Islet precursor cell (in vitro differentiated cells): Measurements from ENCODE around the gene PPP1R13B.
"Not testable (repeated sequence)": the region's sequence is repeated elsewhere in the genome, so short reads cannot be mapped to it uniquely, and the experiment has no call there.

Source experiments
- DNase-seq: peaks from one replicate; pipeline ENCODE4 v3.0.0-alpha.2; 2018

The PPP1R13B gene

DNA sequence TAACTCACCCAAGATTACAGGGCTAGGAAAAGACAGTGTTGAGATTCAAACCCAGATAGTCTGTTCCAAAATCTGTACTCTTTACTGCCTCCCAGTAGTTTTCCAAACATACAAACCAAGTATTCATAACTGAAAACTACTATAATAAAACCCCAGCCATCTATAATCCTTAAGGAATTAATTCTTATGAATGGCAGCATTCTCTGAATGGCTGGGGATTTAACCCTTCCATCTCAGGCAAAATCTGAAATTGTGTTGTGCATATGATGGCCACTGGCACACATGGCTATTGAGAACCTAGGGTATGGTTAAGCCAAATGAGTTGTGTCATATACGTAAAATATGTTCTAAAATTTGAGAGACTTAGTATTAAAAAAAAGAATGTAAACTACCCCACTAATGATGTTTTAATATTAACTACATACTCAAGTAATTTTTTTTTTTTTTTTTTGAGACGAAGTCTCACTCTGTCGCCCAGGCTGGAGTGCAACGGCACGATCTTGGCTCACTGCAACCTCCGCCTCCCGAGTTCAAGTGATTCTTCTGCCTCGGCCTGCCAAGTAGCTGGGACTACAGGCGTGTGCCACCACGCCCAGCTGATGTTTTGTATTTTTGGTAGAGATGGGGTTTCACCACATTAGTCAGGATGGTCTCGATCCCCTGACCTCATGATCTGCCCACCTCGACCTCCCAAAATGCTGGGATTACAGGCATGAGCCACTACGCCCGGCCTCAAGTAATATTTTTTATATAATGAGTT is 16.7 kb downstream of the PPP1R13B start:
- no peak for DNase-seq

DNA sequence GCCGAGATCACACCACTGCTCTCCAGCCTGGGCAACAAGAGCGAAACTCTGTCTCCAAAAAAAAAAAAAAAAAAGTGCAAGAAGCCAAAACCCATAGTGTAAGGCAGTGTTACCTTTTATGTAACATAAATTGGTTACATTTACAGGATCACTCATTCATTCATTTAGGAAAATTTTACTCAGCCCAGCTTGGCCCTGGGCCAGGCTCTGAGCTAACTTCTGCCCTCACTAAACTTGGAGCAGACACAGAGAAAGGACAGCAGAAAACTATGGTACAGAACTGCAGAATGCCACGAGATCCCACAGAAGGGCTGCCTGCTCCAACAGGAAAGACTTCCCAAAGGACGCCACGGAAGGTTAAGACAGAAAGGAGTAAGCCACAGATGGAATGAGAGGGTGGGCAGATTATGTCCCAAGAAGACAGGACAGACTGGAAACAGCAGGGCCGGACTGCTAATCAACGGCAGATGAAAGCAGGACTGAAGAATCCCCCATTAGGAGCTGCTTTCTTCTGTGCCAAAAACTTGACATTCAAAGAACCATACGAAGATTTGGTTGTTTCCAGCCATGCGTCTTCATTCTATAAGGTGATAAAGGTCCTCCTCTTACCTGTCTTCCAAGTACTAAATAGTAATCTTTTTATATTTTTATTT is 18.9 kb downstream of the PPP1R13B start:
- DNase-seq, result no peak

GRCh38 chr14:103825101-103825500 is 22.3 kb downstream of the PPP1R13B start:
- DNase-seq, result no peak

DNA sequence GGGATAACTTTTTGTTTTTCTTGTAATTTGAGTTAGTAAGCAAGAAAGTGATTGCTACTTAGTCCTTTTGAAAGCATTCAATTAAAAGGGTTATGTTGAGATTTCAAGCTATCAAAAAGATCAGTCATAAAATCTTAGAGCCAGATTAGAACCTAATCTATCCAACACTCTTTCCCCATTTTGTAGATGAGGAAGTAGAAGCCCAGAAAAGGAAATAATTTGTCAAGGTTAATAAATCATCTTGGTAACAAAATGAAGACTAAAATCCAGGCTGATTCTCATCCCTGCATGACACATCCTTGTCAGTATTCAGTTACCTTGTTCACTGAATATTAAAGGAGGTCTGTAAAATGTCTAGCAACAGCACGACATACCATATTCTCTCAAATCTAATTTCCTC is 26.5 kb downstream of the PPP1R13B start:
- no peak for DNase-seq

- DNase-seq, result no peak
Measured at GRCh38 chr14:103820382-103820781, 27.0 kb downstream of the PPP1R13B start.

DNA sequence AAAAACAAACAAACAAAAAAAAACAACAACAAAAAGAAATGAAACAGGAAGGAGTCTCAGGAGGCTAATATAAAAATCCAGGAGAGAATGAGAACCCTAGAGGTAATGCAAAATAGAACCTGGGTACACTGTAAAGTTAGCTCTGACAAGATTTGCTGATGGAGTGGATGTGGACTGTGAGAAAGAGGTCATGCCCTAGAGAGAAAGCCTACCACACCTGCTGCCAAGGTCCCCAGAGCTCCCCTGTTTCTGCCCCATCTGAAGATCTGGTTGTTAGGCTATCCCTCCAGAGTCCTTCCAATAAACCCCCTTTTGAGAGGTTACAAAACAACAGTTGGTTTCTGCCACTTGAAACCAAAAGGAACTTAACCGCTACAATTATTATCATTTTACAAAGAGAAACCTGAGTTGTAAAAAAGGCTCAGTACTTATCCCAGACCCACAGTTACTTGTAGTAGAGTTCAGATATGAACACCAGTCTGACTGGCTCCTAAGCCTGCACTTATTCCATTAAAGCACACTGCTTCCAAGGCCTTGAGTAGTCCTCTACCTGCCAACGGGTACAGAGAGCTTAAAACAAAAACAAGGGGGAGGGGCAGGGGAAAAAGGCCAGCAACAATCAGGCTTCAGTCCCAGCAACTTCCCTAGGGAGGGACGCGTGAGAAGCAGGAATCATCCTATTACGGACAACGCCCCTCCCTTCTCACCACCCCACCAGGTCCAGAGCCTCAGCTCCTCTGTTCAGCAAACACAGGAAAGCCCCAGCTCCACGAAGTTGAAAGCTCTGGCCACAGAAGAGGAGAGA is 27.7 kb downstream of the PPP1R13B start:
- DNase-seq, result peak; percentile 89

DNA sequence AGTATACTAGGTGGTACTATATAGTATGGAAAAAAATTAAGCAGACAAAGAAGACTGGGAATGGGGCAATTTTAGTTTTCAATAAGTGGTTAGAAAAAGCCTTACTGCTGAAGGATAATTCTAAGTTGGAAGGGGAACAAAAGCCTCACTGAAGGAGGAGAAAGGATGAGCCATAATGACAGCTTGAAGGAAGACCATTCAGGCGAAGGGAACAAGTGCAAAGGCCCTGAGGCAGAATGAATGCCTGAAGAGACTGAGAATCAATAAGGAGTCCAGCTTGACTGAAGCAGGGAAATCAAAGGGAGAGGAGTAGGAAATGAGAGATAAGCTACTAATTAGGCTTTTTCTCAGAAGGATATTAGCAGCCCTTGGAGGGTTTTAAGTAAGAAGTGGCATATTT is 28.5 kb downstream of the PPP1R13B start:
- DNase-seq, result no peak

DNA sequence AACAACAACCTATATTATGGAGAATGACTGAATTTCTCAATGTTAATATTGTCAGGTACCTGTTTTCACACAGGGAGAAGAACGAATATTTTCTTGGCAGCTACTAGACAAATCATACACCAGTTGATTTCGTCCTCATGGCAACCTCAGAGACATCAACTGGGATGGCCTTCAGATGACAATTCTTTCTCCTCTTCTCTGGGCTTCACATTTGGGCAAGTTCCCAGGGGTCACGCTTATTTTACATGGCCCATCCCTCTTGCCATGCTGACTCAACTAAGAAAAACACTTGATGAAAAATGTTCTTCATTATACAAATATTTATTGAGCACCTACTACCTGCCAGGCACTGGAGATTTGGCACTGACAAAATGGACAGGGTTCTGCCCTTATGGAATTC is 29.0 kb downstream of the PPP1R13B start:
- no peak for DNase-seq

DNA sequence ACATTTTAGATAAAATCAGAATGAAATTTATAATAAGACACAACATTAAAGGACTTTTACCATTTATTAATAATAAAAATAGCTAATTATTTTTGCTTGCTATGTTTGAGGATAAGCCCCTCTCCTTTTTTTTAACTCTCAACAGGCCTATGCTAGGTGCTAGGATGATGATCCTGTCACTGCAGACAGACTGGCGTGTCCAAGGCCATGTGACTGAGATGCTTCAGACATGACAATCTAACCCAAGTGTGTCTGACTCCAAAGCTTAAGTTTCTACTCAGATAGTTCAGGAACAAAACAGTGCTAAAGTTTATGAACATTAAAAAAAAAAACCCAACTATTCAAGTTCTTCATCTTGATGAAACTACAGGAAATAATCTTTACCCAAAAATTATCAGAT is 29.8 kb downstream of the PPP1R13B start:
- no peak for DNase-seq

DNA sequence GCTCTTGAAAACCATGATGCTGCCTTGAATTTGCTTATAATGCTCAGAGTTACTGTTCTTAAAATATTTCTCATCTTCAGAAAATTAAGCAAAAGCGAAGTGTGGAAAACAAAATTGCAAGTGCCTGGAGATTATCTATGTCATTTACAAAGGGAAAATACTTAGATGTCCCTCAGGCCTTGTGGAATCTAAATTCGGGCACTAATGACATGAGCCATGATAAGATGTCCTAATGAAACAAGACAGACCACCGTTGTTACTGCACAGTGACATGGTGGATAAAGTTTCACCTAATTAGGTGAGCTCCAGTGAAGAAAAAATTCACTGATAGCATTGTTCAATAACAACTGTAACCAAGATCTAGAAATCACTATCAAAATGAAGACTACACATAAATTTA is 30.4 kb downstream of the PPP1R13B start:
- no peak for DNase-seq

DNA sequence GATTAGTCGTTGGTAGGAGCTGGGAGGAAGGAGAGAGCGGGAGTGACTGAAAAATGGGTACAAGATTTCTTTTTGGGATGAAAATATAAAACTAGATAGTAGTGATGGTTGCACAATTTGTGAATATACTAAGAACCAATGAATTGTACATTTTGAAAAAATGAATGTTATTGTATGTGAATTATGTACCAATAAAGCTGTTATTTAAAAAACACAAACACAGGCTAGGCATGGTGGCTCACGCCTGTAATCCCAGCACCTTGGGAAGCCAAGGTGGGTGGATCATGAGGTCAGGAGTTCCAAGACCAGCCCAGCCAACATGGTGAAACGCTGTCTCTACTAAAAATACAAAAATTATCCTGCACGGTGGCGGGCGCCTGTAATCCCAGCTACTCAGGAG is 32.1 kb downstream of the PPP1R13B start:
- no peak for DNase-seq

GRCh38 chr14:103811189-103811588 is 36.2 kb downstream of the PPP1R13B start:
- no peak for DNase-seq

DNA sequence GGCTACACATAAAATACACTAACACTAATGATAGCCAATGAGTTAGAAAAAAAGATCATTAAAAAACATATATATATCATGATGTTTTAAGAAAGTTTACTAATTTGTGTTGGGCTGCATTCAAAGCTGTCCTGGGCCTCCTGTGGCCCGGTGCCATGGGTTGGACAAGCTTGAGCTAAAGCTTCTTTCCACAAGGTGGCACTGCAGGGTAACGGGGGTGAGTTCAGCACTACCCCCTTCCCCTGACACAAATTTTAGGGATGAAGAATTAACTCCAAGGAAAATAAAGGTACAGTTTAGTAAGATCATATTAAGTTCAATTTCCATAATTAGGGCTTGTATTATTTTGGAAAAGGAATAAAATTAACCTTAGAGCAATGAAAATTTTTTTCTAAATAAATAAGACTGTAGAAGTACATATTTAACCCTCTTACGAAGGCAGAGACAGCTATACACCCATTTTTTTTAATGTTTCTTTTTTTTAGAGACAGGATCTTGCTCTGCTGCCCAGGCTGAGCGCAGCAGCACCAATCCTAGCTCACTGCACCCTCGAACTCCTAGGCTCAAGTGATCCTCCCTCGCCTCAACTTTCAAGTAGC is 38.9 kb downstream of the PPP1R13B start:
- DNase-seq, result peak; percentile 79

DNA sequence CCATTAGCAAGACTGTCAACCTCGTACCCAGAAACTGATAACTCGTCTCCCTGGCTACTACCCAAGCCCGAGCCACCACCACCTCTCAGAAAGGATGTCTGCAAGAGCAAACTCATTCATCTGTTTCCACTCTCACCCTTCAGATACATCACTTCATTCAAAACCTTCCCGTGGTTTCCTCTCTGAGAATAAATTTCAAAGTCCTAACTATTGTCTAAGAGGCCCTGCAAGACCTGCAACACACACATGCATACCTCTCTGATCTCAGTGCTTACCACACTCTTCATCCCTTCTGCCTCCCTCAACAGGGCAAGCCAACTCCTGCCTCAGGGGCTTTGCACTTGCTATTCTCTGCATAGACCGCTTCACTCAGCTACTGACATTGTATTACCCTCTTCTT is 40.6 kb downstream of the PPP1R13B start:
- DNase-seq, result no peak

DNA sequence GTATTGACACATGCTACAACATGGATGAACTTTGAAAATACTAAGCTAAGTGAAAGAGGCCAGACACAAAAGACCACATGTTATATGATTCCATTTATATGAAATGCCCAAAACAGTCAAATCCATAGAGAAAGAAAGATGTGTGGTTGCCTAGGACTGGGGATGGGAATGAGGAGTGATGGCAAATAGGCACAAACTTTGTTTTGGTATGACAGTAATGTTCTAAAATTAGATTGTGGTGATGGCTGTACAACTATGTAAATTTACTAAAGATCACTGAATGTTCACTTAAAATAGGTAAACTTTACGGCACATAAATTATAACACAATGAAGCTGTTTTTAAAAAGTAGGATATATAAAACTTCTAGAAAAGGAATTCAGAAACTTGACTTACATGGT is 41.7 kb downstream of the PPP1R13B start:
- DNase-seq, result no peak

GRCh38 chr14:103803661-103804060 is 43.7 kb downstream of the PPP1R13B start:
- DNase-seq, result no peak

GRCh38 chr14:103802356-103802755 is 45.0 kb downstream of the PPP1R13B start:
- DNase-seq, result no peak

GRCh38 chr14:103801459-103801858 is 45.9 kb downstream of the PPP1R13B start:
- no peak for DNase-seq

DNA sequence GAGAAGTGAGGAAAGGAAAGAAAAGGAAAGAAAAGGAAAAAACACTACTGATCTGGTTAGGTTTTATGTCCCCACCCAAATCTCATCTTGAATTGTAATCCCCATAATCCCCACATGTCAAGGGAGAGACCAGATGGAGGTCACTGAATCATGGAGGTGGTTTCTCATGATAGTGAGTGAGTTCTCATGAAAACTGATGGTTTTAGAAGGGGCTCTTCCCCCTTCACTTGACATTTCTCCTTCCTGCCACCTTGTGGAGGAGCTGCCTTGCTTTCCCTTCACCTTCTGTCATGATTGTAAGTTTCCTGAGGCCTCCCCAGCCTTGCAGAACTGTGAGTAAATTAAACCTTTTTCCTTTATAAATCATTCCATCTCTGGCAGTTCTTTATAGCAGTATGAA is 54.2 kb downstream of the PPP1R13B start:
- not testable (repeated sequence) for DNase-seq

- DNase-seq, result no peak
Measured at GRCh38 chr14:103788086-103788485, 59.3 kb downstream of the PPP1R13B start.

DNA sequence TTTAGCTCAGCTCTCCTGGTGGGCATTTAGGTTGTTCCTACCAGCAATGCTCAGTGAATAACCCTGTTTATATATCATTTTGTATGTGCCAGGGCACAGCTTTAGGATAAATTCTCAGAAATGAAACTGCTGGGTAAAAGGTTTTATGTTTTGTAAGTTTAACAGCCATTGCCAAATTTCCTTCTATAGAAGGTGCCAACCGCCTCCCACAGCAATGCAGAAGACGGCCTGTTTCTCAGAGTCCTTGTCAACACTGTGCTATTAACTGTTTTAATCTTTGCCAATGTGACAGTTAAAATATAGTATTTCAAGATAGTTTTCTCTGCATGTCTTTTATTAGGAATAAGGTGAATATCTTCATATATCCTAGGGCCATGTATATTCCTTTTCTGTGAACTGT is 65.0 kb downstream of the PPP1R13B start:
- DNase-seq, result no peak

DNA sequence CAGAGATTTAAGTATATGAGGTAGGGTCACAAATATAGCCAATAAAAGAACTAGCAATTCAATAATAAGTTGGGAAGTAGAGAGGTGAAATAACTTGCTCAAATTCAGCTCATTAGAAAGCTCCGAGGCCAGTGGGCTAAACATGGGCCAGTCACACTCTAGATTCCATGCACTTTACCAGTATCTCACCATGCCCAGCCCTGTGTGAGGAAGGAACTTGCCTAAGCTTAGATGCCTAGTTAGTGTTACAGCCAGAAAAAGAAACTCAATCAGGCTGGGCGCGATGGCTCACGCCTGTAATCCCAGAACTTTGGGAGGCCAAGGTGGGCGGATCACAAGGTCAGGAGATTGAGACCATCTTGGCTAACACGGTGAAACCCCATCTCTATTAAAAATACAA is 71.1 kb downstream of the PPP1R13B start:
- DNase-seq, result not testable (repeated sequence)

GRCh38 chr14:103775506-103775905 is 71.9 kb downstream of the PPP1R13B start:
- DNase-seq, result no peak
